Measurements from ENCODE around the gene GAS2L3.

GRCh38 chr12:100669922-100670321 lies 96.4 kb downstream of the GAS2L3 start:
- TF ChIP-seq POLR2A (IDR thresholded peaks at IDR 0.05): no peak
- TF ChIP-seq, protein P1, sequence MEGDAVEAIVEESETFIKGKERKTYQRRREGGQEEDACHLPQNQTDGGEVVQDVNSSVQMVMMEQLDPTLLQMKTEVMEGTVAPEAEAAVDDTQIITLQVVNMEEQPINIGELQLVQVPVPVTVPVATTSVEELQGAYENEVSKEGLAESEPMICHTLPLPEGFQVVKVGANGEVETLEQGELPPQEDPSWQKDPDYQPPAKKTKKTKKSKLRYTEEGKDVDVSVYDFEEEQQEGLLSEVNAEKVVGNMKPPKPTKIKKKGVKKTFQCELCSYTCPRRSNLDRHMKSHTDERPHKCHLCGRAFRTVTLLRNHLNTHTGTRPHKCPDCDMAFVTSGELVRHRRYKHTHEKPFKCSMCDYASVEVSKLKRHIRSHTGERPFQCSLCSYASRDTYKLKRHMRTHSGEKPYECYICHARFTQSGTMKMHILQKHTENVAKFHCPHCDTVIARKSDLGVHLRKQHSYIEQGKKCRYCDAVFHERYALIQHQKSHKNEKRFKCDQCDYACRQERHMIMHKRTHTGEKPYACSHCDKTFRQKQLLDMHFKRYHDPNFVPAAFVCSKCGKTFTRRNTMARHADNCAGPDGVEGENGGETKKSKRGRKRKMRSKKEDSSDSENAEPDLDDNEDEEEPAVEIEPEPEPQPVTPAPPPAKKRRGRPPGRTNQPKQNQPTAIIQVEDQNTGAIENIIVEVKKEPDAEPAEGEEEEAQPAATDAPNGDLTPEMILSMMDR (IDR thresholded peaks at IDR 0.05): no peak

Measured in lower leg skin (tissue), 3 donors.